ENCODE data around the gene WDR72. TPM values are rescaled to one million over a fixed set of nuclear protein-coding genes. Genes with fewer than 3 reads are reported as not detected.
A peak's percentile ranks its signal among the peaks of the same experiment; 100 is the strongest.

WDR72 gene
- total and polyA plus RNA-seq, 2 of the 13 experiments (the other 11 are each of a cell fraction or from before 2014, with no cell fraction given), result 0.21 to 0.60 TPM

GRCh38 chr15:53559364-53560277 is 199.8 kb downstream of the WDR72 start (continued):
- TF ChIP-seq, protein P1, sequence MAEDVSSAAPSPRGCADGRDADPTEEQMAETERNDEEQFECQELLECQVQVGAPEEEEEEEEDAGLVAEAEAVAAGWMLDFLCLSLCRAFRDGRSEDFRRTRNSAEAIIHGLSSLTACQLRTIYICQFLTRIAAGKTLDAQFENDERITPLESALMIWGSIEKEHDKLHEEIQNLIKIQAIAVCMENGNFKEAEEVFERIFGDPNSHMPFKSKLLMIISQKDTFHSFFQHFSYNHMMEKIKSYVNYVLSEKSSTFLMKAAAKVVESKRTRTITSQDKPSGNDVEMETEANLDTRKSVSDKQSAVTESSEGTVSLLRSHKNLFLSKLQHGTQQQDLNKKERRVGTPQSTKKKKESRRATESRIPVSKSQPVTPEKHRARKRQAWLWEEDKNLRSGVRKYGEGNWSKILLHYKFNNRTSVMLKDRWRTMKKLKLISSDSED (CRISPR knock-in tag; IDR thresholded peaks at IDR 0.05), result no peak
- TF ChIP-seq SALL2 (CRISPR knock-in tag; IDR thresholded peaks at IDR 0.05) (no peak), NFE2L1 (CRISPR knock-in tag; IDR thresholded peaks at IDR 0.05; ENCODE audit: borderline replicate concordance) (no peak), ZNF724P (CRISPR knock-in tag; IDR thresholded peaks at IDR 0.05; ENCODE audit: borderline replicate concordance) (no peak), ZNF746 (CRISPR knock-in tag; IDR thresholded peaks at IDR 0.05) (no peak), SNAPC2 (CRISPR knock-in tag; IDR thresholded peaks at IDR 0.05) (0 out of 2 replicates have a peak, but pooled peaks have one; percentile 51), SNRNP70 (IDR thresholded peaks at IDR 0.05; ENCODE audit: low read depth, low read length) (no peak), ZFP41 (CRISPR knock-in tag; IDR thresholded peaks at IDR 0.05; ENCODE audit: borderline replicate concordance) (no peak), KLF11 (CRISPR knock-in tag; IDR thresholded peaks at IDR 0.05) (no peak), PITX1 (CRISPR knock-in tag; IDR thresholded peaks at IDR 0.05) (no peak), HNRNPUL1 (IDR thresholded peaks at IDR 0.05; ENCODE audit: low read depth, low read length) (no peak), CREBL2 (CRISPR knock-in tag; IDR thresholded peaks at IDR 0.05; ENCODE audit: borderline replicate concordance) (no peak), ZNF616 (CRISPR knock-in tag; IDR thresholded peaks at IDR 0.05; ENCODE audit: low read depth) (no peak), RBM39 (IDR thresholded peaks at IDR 0.05; ENCODE audit: low read depth, low read length, poor library complexity, severe bottlenecking) (no peak), ZNF225 (CRISPR knock-in tag; IDR thresholded peaks at IDR 0.05) (no peak), FOXK2 (IDR thresholded peaks at IDR 0.05) (no peak), THAP11 (CRISPR knock-in tag; IDR thresholded peaks at IDR 0.05) (no peak), TCF12 (IDR thresholded peaks at IDR 0.05) (no peak), TCF12 (CRISPR knock-in tag; IDR thresholded peaks at IDR 0.05) (no peak), E2F1 (CRISPR knock-in tag; IDR thresholded peaks at IDR 0.05) (no peak), PPARG (CRISPR knock-in tag; conservative IDR thresholded peaks at IDR 0.05) (no peak), HIVEP1 (CRISPR knock-in tag; IDR thresholded peaks at IDR 0.05) (no peak), MLX (CRISPR knock-in tag; IDR thresholded peaks at IDR 0.05) (no peak)
- TF ChIP-seq, protein P2, sequence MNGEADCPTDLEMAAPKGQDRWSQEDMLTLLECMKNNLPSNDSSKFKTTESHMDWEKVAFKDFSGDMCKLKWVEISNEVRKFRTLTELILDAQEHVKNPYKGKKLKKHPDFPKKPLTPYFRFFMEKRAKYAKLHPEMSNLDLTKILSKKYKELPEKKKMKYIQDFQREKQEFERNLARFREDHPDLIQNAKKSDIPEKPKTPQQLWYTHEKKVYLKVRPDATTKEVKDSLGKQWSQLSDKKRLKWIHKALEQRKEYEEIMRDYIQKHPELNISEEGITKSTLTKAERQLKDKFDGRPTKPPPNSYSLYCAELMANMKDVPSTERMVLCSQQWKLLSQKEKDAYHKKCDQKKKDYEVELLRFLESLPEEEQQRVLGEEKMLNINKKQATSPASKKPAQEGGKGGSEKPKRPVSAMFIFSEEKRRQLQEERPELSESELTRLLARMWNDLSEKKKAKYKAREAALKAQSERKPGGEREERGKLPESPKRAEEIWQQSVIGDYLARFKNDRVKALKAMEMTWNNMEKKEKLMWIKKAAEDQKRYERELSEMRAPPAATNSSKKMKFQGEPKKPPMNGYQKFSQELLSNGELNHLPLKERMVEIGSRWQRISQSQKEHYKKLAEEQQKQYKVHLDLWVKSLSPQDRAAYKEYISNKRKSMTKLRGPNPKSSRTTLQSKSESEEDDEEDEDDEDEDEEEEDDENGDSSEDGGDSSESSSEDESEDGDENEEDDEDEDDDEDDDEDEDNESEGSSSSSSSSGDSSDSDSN (CRISPR knock-in tag; IDR thresholded peaks at IDR 0.05), result no peak
- TF ChIP-seq, protein P3, sequence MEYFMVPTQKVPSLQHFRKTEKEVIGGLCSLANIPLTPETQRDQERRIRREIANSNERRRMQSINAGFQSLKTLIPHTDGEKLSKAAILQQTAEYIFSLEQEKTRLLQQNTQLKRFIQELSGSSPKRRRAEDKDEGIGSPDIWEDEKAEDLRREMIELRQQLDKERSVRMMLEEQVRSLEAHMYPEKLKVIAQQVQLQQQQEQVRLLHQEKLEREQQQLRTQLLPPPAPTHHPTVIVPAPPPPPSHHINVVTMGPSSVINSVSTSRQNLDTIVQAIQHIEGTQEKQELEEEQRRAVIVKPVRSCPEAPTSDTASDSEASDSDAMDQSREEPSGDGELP (IDR thresholded peaks at IDR 0.05; ENCODE audit: borderline replicate concordance, low read depth), result peak; percentile 12; the same call in 1 of the 2 replicates

Data from HepG2 (cell line).